Myocyte (in vitro differentiated cells): ENCODE measurements around the gene ADGRB3. TPM values are rescaled to one million over a fixed set of nuclear protein-coding genes. Genes with fewer than 3 reads are reported as not detected.
"Not testable (repeated sequence)": the region's sequence is repeated elsewhere in the genome, so short reads cannot be mapped to it uniquely, and the experiment has no call there.

Source experiments
- DNase-seq: peaks from one replicate; pipeline ENCODE4 v3.0.0-alpha.2; 2012; ENCODE audit warnings: low read depth
- total RNA-seq: library from RNA; depleted of rRNA; stranded (reverse); fragments of >200 nt; gene quantifications from 2 replicates; pipeline ENCODE4 v1.2.3, GENCODE V29; 2014

The ADGRB3 gene
- total RNA-seq, 1 donor from 2014 or later = 0.13 TPM

DNA sequence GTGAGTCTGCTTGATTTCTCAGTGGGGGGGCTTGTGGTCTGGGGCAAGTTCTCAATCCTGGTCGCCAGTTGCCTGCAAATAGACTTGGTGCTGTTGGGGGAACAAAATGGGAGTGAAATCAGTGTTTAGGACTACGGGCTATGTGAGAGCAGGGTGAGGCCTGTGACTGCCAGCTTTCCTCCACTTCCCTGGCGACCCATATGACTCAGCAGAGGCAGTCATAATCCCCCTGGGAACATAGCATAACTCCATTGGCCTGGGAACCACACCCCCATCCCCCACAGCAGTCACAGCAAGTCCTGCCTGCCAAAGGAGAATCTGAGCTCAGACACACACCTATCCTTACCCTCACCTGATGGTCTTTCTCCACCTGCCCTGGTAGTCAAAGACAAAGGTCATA lies 773.8 kb downstream of the ADGRB3 start:
- DNase-seq = no peak

GRCh38 chr6:69416776-69417175 lies 781.7 kb downstream of the ADGRB3 start:
- peak; percentile 1 for DNase-seq

GRCh38 chr6:69421269-69421668 lies 786.2 kb downstream of the ADGRB3 start:
- no peak for DNase-seq

DNA sequence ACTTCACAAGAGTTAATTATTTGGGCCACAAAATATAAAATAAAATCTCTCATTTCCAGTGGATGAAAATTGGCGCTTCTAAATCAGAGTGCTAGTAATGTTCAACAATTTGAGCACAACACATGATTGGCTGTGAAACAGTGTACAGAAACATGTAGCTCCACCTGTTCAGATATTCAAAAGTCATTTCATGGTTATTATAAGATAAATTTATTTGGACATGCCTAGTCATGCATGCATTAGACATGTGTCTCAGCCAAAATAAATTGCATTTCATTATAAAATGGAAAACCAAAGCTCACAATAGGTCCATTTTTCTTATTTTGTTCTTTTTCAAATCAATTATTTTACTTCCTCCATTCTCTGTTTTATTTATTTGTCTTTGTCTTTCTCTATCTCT lies 786.9 kb downstream of the ADGRB3 start:
- DNase-seq = no peak

GRCh38 chr6:69422475-69422874 lies 787.4 kb downstream of the ADGRB3 start:
- DNase-seq = no peak

- no peak for DNase-seq
Measured at GRCh38 chr6:69423785-69424184, 788.7 kb downstream of the ADGRB3 start.

DNA sequence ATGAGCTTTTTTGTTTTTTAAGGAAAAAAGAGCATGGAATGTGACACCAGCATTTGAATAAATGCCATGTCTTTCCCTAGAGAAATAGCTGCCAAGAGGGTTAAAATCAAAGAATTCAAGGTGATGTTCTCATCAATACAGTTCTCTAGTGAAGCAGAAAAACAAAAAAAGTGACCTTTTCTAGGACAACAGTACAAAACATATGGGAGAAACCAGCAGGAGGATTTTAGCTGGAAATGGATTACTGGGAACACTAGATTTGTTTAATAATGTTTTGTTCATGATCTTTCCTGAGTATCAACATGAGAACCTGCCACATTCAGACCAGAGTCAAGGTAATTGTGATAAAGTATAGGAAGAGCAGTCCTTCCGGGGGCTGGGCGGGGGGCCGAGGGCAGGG lies 789.5 kb downstream of the ADGRB3 start:
- no peak for DNase-seq

GRCh38 chr6:69427882-69428281 lies 792.8 kb downstream of the ADGRB3 start:
- DNase-seq = no peak

DNA sequence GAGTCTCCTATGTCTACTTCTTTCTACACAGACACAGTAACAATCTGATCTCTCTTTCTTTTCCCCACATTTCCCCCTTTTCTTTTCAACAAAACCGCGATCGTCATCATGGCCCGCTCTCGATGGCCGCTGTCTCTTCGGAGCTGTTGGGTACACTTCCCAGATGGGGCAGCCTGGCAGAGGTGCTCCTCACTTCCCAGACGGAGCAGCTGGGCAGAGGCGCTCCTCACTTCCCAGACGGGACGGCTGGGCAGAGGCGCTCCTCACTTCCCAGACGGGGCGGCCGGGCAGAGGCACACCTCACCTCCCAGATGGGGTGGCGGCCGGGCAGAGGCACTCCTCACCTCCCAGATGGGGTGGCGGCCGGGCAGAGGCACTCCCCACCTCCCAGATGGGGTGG lies 797.1 kb downstream of the ADGRB3 start:
- DNase-seq = not testable (repeated sequence)

- not testable (repeated sequence) for DNase-seq
Measured at GRCh38 chr6:69433116-69433515, 798.0 kb downstream of the ADGRB3 start.

- no peak for DNase-seq
Measured at GRCh38 chr6:69438113-69438512, 803.0 kb downstream of the ADGRB3 start.
